Mesendoderm (in vitro differentiated cells): ENCODE results near the gene TTC24.
"Not testable (repeated sequence)": the region's sequence is repeated elsewhere in the genome, so short reads cannot be mapped to it uniquely, and the experiment has no call there.

ENCODE experiments used
- DNase-seq: peaks from one replicate; pipeline ENCODE4 v3.0.0; 2013
- H2AK5ac ChIP-seq: 2 replicates; pipeline ENCODE4 v1.6.1; 2013; ENCODE audit warnings: low read length, inconsistent platforms
- H2BK120ac ChIP-seq: 2 replicates; pipeline ENCODE4 v1.6.1; 2013; ENCODE audit warnings: low read depth, mild to moderate bottlenecking, low read length, moderate library complexity, mixed read lengths
- H2BK15ac ChIP-seq: replicated peaks from 2 replicates; pipeline ENCODE4 v1.6.1; 2013; ENCODE audit warnings: low read depth, mild to moderate bottlenecking, moderate library complexity
- H2BK5ac ChIP-seq: 2 replicates; pipeline ENCODE4 v1.6.1; 2013; ENCODE audit warnings: low read length, inconsistent platforms
- H3K18ac ChIP-seq: 2 replicates; pipeline ENCODE4 v1.6.1; 2013; ENCODE audit warnings: mild to moderate bottlenecking, low read length, mixed read lengths
- H3K23ac ChIP-seq: one replicate; pipeline ENCODE4 v1.6.1; 2013; ENCODE audit warnings: low read length
- H3K27ac ChIP-seq: 2 replicates; pipeline ENCODE4 v1.5.1; 2013; ENCODE audit warnings: low read depth, mild to moderate bottlenecking, inconsistent platforms, low read length, moderate library complexity
- H3K27me3 ChIP-seq: 2 replicates; pipeline ENCODE4 v1.6.1; 2013; ENCODE audit warnings: low read length, control low read depth, mild to moderate bottlenecking, inconsistent platforms; ENCODE audit not compliant: insufficient read depth, poor library complexity
- H3K36me3 ChIP-seq: 2 replicates; pipeline ENCODE4 v1.6.1; 2013; ENCODE audit warnings: low read length, inconsistent platforms; ENCODE audit not compliant: control insufficient read depth, insufficient read depth
- H3K4ac ChIP-seq: one replicate; pipeline ENCODE4 v1.6.1; 2013; ENCODE audit warnings: low read depth, mild to moderate bottlenecking, low read length, moderate library complexity
- H3K4me1 ChIP-seq: 2 replicates; pipeline ENCODE4 v1.6.1; 2013; ENCODE audit warnings: low read depth, low read length, inconsistent platforms; ENCODE audit not compliant: control insufficient read depth
- H3K4me2 ChIP-seq: 2 replicates; pipeline ENCODE4 v1.6.1; 2013; ENCODE audit warnings: low read length
- H3K4me3 ChIP-seq: 2 replicates; pipeline ENCODE4 v1.5.1; 2013; ENCODE audit warnings: mild to moderate bottlenecking, low read length
- H3K56ac ChIP-seq: one replicate; pipeline ENCODE4 v1.6.1; 2013; ENCODE audit warnings: low read length
- H3K79me1 ChIP-seq: 2 replicates; pipeline ENCODE4 v1.6.1; 2013; ENCODE audit warnings: low read length, inconsistent platforms
- H3K79me2 ChIP-seq: 2 replicates; pipeline ENCODE4 v1.6.1; 2013; ENCODE audit warnings: mild to moderate bottlenecking, low read length; ENCODE audit not compliant: control insufficient read depth, insufficient read depth
- H3K9ac ChIP-seq: 2 replicates; pipeline ENCODE4 v1.6.1; 2013; ENCODE audit warnings: low read length, inconsistent platforms
- H4K5ac ChIP-seq: one replicate; pipeline ENCODE4 v1.6.1; 2013; ENCODE audit warnings: low read length
- H4K8ac ChIP-seq: one replicate; pipeline ENCODE4 v1.6.1; 2013; ENCODE audit warnings: low read depth, mild to moderate bottlenecking, control low read depth, low read length, moderate library complexity
- WGBS: extraction: QIAGEN DNeasy Blood & Tissue Kit; methylation state at CpG from one replicate; pipeline ENCODE4 v1.1.7; 2013; ENCODE audit warnings: low lambda C conversion rate, missing lambda C conversion rate; ENCODE audit not compliant: insufficient coverage; ENCODE audit errors: extremely low coverage; 5-methylcytosine and 5-hydroxymethylcytosine counted together

TTC24 gene

DNA sequence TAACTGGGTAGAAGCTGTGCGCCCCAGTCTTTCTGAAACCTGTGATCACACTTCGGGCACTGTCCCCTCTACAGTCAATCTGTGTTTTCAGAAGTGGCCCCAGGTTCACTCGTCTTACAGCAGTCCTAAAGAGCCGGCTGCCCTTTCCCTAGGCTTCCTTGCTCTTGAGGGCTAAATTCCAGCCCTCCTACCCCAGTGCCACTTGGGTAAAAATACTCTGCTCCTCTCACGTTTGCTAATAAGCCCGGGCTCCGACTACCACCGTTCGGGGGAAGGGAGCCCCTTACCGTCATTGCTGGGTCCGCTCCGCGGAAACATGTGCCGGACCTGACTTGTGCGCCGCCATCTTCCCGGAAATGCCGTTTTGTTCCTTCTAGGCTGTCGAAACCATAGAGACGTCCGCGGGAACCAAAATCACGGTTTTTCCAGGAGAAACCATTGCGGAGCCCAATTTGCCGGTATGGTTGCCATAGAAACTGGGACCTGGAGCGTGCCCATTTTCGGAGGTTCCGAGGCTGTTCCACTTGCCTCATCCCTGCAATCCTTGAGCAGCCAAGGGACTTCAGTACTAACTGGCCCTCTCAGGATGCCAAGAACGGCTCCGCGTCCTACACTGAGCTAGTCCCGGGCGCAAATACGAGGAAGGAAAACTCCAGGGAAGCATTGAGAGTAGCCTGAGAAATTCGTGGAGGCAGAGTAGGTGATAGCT, 21.8 kb downstream of the TTC24 start, which contains the start of gene GPATCH4:
Gene GPATCH4 (minus strand): TSS at position 358 of the 709 bp plus-strand sequence.
- H2BK15ac ChIP-seq, result no peak within 1 kb of the TSS
- no CpG with 5 or more reads among the region's 35 CpGs for WGBS
- H3K23ac ChIP-seq, result no peak within 1 kb of the TSS
- peak within 1 kb of the TSS; percentile 40 for H4K5ac ChIP-seq
- no peak within 1 kb of the TSS for H2AK5ac ChIP-seq
- H3K27ac ChIP-seq, result peak within 1 kb of the TSS; percentile 2
- no peaks in the 10 kb centered on the region for H3K36me3 ChIP-seq
- H3K4me1 ChIP-seq, result no peaks in the 10 kb centered on the region
- peaks cover 14% of the 10 kb centered on the region for H3K79me1 ChIP-seq
- no peak within 1 kb of the TSS for H2BK5ac ChIP-seq
- DNase-seq, result peak; percentile 97
- peak within 1 kb of the TSS; percentile 93 for H3K56ac ChIP-seq
- peaks cover 13% of the 10 kb centered on the region for H3K79me2 ChIP-seq
- H4K8ac ChIP-seq, result no peak within 1 kb of the TSS
- H3K4me3 ChIP-seq, result peak within 1 kb of the TSS; percentile 85
- no peak within 1 kb of the TSS for H2BK120ac ChIP-seq
- H3K18ac ChIP-seq, result peak within 1 kb of the TSS; percentile 55
- peak within 1 kb of the TSS; percentile 85 for H3K9ac ChIP-seq
- H3K4me2 ChIP-seq, result peak within 1 kb of the TSS; percentile 89
- peak within 1 kb of the TSS; percentile 84 for H3K4ac ChIP-seq
- H3K27me3 ChIP-seq, result no peaks in the 10 kb centered on the region

DNA sequence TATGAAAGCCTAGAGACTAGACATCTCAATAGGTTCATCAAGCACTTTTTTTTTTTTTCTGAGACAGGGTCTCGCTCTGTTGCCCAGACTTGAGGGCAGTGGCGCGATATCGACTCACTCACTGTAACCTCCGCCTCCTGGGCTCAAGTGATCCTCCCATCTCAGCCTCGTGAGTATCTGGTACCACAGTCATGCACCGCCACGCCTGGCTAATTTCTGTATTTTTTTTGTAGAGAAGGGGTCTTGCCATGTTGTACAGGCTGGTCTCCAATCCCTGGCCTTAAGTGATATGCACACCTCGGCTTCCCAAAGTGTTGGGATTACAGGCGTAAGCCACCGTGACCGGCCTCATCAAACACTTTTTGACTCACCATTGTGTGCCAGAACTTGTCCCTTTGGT, 22.4 kb downstream of the TTC24 start:
- Histone ChIP-seq H4K5ac (no peak overlapping the region), H2BK120ac (no peak overlapping the region), H3K18ac (no peak overlapping the region), H2AK5ac (no peak overlapping the region), H3K56ac (peak overlapping the region; percentile 86), H3K4me3 (no peak overlapping the region), H3K23ac (no peak overlapping the region), H3K36me3 (no peaks in the 10 kb centered on the region), H2BK15ac (no peak overlapping the region), H3K9ac (peak overlapping the region; percentile 72), H4K8ac (no peak overlapping the region), H3K79me2 (peaks cover 13% of the 10 kb centered on the region), H3K27ac (no peak overlapping the region), H3K79me1 (peaks cover 14% of the 10 kb centered on the region), H2BK5ac (no peak overlapping the region), H3K4me2 (peak overlapping the region; percentile 49), H3K27me3 (no peaks in the 10 kb centered on the region), H3K4ac (no peak overlapping the region), H3K4me1 (no peaks in the 10 kb centered on the region)
- no CpG with 5 or more reads among the region's 12 CpGs for WGBS
- no peak for DNase-seq

DNA sequence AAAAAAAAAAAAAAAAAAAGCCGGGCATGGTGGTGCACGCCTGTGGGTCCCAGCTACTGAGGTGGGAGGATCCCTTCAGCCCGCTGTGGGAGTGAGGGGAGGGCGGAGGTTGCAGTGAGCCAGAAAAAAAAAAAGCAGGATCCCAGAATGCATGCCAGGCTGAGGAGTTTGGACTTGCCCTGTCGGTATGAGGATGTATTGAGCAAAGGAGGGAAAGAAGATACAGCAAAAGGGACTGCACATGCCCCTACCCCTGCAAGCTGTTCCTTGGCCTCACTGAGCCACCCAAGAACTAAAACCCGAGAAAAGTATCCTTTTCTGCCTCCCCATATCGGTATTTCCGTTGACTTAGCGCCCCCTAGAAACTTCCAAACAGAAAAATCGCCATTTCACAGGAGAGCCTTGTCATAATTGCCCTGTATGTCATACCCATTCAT, 23.1 kb downstream of the TTC24 start:
- H2BK15ac ChIP-seq, result no peak overlapping the region
- H3K4me3 ChIP-seq, result no peak overlapping the region
- no peaks in the 10 kb centered on the region for H3K36me3 ChIP-seq
- no peaks in the 10 kb centered on the region for H3K27me3 ChIP-seq
- no peak overlapping the region for H2BK120ac ChIP-seq
- no peak overlapping the region for H3K18ac ChIP-seq
- peak; percentile 62 for DNase-seq
- no peak overlapping the region for H2AK5ac ChIP-seq
- H4K8ac ChIP-seq, result peak overlapping the region; percentile 65
- H3K4me1 ChIP-seq, result no peaks in the 10 kb centered on the region
- H3K4ac ChIP-seq, result peak overlapping the region; percentile 43
- H4K5ac ChIP-seq, result no peak overlapping the region
- no peak overlapping the region for H3K4me2 ChIP-seq
- H3K56ac ChIP-seq, result peak overlapping the region; percentile 77
- H3K79me1 ChIP-seq, result peaks cover 14% of the 10 kb centered on the region
- H3K79me2 ChIP-seq, result peaks cover 13% of the 10 kb centered on the region
- H3K9ac ChIP-seq, result peak overlapping the region; percentile 45
- no CpG with 5 or more reads among the region's 10 CpGs for WGBS
- no peak overlapping the region for H2BK5ac ChIP-seq
- no peak overlapping the region for H3K23ac ChIP-seq
- H3K27ac ChIP-seq, result no peak overlapping the region

DNA sequence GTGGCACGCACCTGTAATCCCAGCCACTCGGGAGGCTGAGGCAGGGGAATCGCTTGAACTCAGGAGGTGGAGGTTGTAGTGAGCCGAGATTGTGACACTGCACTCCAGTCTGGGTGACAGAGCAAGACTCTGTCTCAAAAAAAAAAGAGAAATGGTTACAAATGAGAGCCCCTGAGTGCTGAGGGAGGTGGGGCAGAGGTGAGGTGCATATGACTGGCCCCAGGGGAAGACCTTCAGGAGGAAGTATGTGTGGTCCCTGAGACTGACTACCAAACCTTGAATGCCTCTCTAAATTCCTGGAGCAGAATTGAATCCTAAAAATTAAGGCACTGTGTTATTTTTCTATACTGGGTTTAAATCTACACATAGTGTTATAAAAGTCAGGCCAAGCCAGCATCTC, 27.8 kb downstream of the TTC24 start:
- H2AK5ac ChIP-seq, H3K18ac ChIP-seq, H3K56ac ChIP-seq, H3K27ac ChIP-seq, H3K4ac ChIP-seq, H3K79me2 ChIP-seq, H3K27me3 ChIP-seq, H3K79me1 ChIP-seq, H3K23ac ChIP-seq, H2BK5ac ChIP-seq, H2BK15ac ChIP-seq, H2BK120ac ChIP-seq, H3K4me1 ChIP-seq, H3K9ac ChIP-seq, H4K5ac ChIP-seq, H3K4me3 ChIP-seq, H3K36me3 ChIP-seq, H3K4me2 ChIP-seq, DNase-seq, H4K8ac ChIP-seq: not testable (repeated sequence)
- no CpG with 5 or more reads among the region's 4 CpGs for WGBS

DNA sequence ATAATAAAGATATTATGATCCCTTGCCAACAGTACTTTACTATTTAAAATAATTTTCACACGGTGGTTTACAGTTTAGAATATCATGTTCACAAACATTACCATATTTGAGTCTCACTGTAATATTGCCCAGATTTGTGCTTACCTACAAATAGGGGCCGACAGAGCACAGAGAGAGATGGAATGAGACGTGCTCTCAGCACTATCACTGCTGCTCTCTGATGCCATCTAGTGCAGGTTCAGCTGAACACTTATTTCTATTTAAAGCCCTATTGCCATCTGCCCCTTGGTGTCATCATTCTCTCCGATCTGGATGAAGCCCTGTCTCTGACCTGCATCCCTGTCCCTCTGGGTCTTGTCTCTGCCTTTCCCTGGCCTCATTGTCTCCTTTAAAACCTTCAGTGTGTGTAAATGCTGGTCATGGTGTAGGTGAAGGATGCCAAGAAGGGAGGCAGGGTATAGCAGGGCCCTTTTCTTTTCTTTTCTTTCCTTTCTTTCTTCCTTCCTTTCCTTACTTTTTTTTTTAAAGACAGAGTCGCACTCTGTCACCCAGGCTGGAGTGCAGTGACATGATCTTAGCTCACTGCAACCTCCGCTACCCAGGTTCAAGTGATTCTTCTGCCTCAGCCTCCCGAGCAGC, 28.6 kb downstream of the TTC24 start:
- no CpG with 5 or more reads among the region's 7 CpGs for WGBS
- peak; percentile 90 for DNase-seq
- H3K27ac ChIP-seq, result no peak overlapping the region

More for the DNA sequence above, 28.6 kb downstream of the TTC24 start:
- no peak overlapping the region for H3K4me2 ChIP-seq
- H4K8ac ChIP-seq, result no peak overlapping the region
- no peak overlapping the region for H2BK15ac ChIP-seq
- H3K79me2 ChIP-seq, result no peaks in the 10 kb centered on the region
- no peak overlapping the region for H3K4me3 ChIP-seq
- H3K9ac ChIP-seq, result no peak overlapping the region
- H3K36me3 ChIP-seq, result no peaks in the 10 kb centered on the region
- no peaks in the 10 kb centered on the region for H3K79me1 ChIP-seq
- H2AK5ac ChIP-seq, result no peak overlapping the region
- H3K27me3 ChIP-seq, result no peaks in the 10 kb centered on the region
- no peak overlapping the region for H3K23ac ChIP-seq
- H3K4ac ChIP-seq, result no peak overlapping the region
- H2BK120ac ChIP-seq, result no peak overlapping the region
- no peaks in the 10 kb centered on the region for H3K4me1 ChIP-seq
- no peak overlapping the region for H4K5ac ChIP-seq
- H2BK5ac ChIP-seq, result no peak overlapping the region
- no peak overlapping the region for H3K18ac ChIP-seq
- no peak overlapping the region for H3K56ac ChIP-seq
